IMR-90 (cell line): ENCODE measurements around the gene KATNB1. TPM values are rescaled to one million over a fixed set of nuclear protein-coding genes. Genes with fewer than 3 reads are reported as not detected.

Experiments
- ATAC-seq: fragments of 200-7000 bp; cut with Tn5 transposase; 2 replicates; pipeline ENCODE4 v1.9.1; 2020; ENCODE audit warnings: low read depth, mild to moderate bottlenecking, moderate library complexity
- BruUV-seq: library from RNA; stranded (reverse); fragments of 400-500 nt; replicated peaks from 2 replicates; lab custom pipeline; 2021; lab: Mats Ljungman, UMichigan
- CTCF ChIA-PET: fragments of 300-600 bp; formaldehyde crosslinking; extraction: SDS; loops from one replicate; lab custom pipeline; 2021; ENCODE audit warnings: antibody characterized with exemption; lab: Yijun Ruan, JAX
- POLR2A ChIA-PET: fragments of 300-600 bp; sonication (Branson Sonifier 250); formaldehyde crosslinking; loops from one replicate; lab custom pipeline; 2022; ENCODE audit warnings: antibody characterized with exemption; ENCODE audit not compliant: unreplicated experiment; lab: Charles Lee
- DNase-seq: peaks from one replicate; pipeline ENCODE4 v3.0.0; 2013
- H2AFZ ChIP-seq: replicated peaks from 2 replicates; pipeline ENCODE3; 2013; ENCODE audit warnings: low read length, mild to moderate bottlenecking; ENCODE audit not compliant: poor library complexity
- H2AK5ac ChIP-seq: 2 replicates; pipeline ENCODE4 v1.6.1; 2013; ENCODE audit warnings: low read depth, low read length, inconsistent platforms
- H2AK9ac ChIP-seq: replicated peaks from 2 replicates; pipeline ENCODE3; 2013; ENCODE audit warnings: mild to moderate bottlenecking, low read depth, low read length, moderate library complexity; ENCODE audit not compliant: poor library complexity
- H2BK120ac ChIP-seq: 2 replicates; pipeline ENCODE4 v1.6.1; 2013; ENCODE audit warnings: low read depth, low read length, inconsistent platforms
- H2BK15ac ChIP-seq: 3 replicates; pipeline ENCODE4 v1.6.1; 2013; ENCODE audit warnings: low read depth, low read length, inconsistent platforms
- H2BK20ac ChIP-seq: 2 replicates; pipeline ENCODE4 v1.6.1; 2013; ENCODE audit warnings: low read depth, mild to moderate bottlenecking, inconsistent platforms, low read length, moderate library complexity
- H2BK5ac ChIP-seq: 2 replicates; pipeline ENCODE4 v1.6.1; 2013; ENCODE audit warnings: mild to moderate bottlenecking, low read depth, low read length, inconsistent platforms; ENCODE audit not compliant: poor library complexity, severe bottlenecking
- H3K14ac ChIP-seq: replicated peaks from 2 replicates; pipeline ENCODE4 v1.6.1; 2013; ENCODE audit warnings: low read depth, low read length, inconsistent platforms
- H3K18ac ChIP-seq: 2 replicates; pipeline ENCODE4 v1.6.1; 2013; ENCODE audit warnings: low read depth, low read length, control low read depth
- H3K23ac ChIP-seq: 2 replicates; pipeline ENCODE4 v1.6.1; 2013; ENCODE audit warnings: low read depth, low read length, inconsistent platforms
- H3K27ac ChIP-seq: 2 replicates; pipeline ENCODE4 v1.5.1; 2013; ENCODE audit warnings: mild to moderate bottlenecking, control low read depth, low read length; ENCODE audit not compliant: insufficient read depth
- H3K27me3 ChIP-seq: 2 replicates; pipeline ENCODE4 v1.6.1; 2013; ENCODE audit warnings: low read length; ENCODE audit not compliant: control insufficient read depth, insufficient read depth
- H3K36me3 ChIP-seq: 2 replicates; pipeline ENCODE4 v1.6.1; 2013; ENCODE audit warnings: low read length, mixed read lengths; ENCODE audit not compliant: control insufficient read depth, insufficient read depth
- H3K4ac ChIP-seq: 2 replicates; pipeline ENCODE4 v1.6.1; 2013; ENCODE audit warnings: low read depth, low read length, inconsistent platforms
- H3K4me1 ChIP-seq: 2 replicates; pipeline ENCODE4 v1.6.1; 2013; ENCODE audit warnings: low read length, mixed read lengths; ENCODE audit not compliant: control insufficient read depth, insufficient read depth
- H3K4me2 ChIP-seq: 2 replicates; pipeline ENCODE4 v1.6.1; 2013; ENCODE audit warnings: low read depth, mild to moderate bottlenecking, control low read depth, low read length, moderate library complexity
- H3K4me3 ChIP-seq: 2 replicates; pipeline ENCODE4 v1.5.1; 2013; ENCODE audit warnings: low read depth, mild to moderate bottlenecking, control low read depth, low read length, moderate library complexity; ENCODE audit not compliant: insufficient read depth
- H3K56ac ChIP-seq: 2 replicates; pipeline ENCODE4 v1.6.1; 2013; ENCODE audit warnings: low read length, inconsistent platforms; ENCODE audit not compliant: insufficient read depth; ENCODE audit errors: extremely low read depth
- H3K79me1 ChIP-seq, 2 experiments: 2 replicates each; pipeline ENCODE4 v1.6.1; 2013; ENCODE audit warnings: low read length in 2 of 2, inconsistent platforms in 1 of 2, low read depth in 1 of 2
- H3K9ac ChIP-seq: 2 replicates; pipeline ENCODE4 v1.6.1; 2013; ENCODE audit warnings: low read depth, low read length, control low read depth
- H3K9me1 ChIP-seq: 2 replicates; pipeline ENCODE4 v1.6.1; 2013; ENCODE audit warnings: low read length, inconsistent platforms; ENCODE audit not compliant: insufficient read depth
- H3K9me3 ChIP-seq: 2 replicates; pipeline ENCODE4 v1.6.1; 2013; ENCODE audit warnings: low read length; ENCODE audit not compliant: control insufficient read depth, insufficient read depth
- H4K20me1 ChIP-seq: 2 replicates; pipeline ENCODE4 v1.6.1; 2013; ENCODE audit warnings: low read length, inconsistent platforms; ENCODE audit not compliant: insufficient read depth
- H4K5ac ChIP-seq: 2 replicates; pipeline ENCODE4 v1.6.1; 2013; ENCODE audit warnings: mild to moderate bottlenecking, low read depth, low read length, control low read depth
- H4K8ac ChIP-seq, 2 experiments: 2 replicates each; pipeline ENCODE4 v1.6.1; 2013; ENCODE audit warnings: low read depth in 2 of 2, low read length in 2 of 2, control low read depth in 1 of 2, inconsistent platforms in 1 of 2
- H4K91ac ChIP-seq: 2 replicates; pipeline ENCODE4 v1.6.1; 2013; ENCODE audit warnings: low read depth, low read length, inconsistent platforms; ENCODE audit not compliant: insufficient read depth
- BHLHE40 ChIP-seq: fragments of 150-350 bp; IDR thresholded peaks from 2 replicates; pipeline ENCODE4 v1.6.1; 2016; ENCODE audit warnings: mild to moderate bottlenecking, low read depth, low read length
- WGBS, 2 experiments: methylation state at CpG; one replicate each; pipeline versions ENCODE4 v1.1.5 to v1.1.7; 2013; ENCODE audit warnings: missing lambda C conversion rate in 2 of 2; ENCODE audit not compliant: insufficient read length in 1 of 2; ENCODE audit errors: extremely low coverage in 2 of 2; 5-methylcytosine and 5-hydroxymethylcytosine counted together
- dilution Hi-C: fragments of 300-500 bp; cut with HindIII; formaldehyde crosslinking; loops from one replicate; pipeline ENCODE4 v1.14.3; 2018; ENCODE audit warnings: low sequenced_read_pairs; ENCODE audit not compliant: unreplicated experiment
- in situ Hi-C: fragments of 300-500 bp; cut with MboI; formaldehyde crosslinking; loops from 3 replicates; pipeline ENCODE4 v1.14.3; 2019; ENCODE audit warnings: low sequenced_read_pairs, inconsistent platforms, mixed read lengths
- intact Hi-C: fragments of 100-400 bp; cut with micrococcal nuclease; formaldehyde crosslinking; loops from 2 replicates; pipeline ENCODE4 v1.10.0; 2022
- polyA plus RNA-seq, 3 experiments: library from polyadenylated mRNA; depleted of rRNA; stranded (reverse); fragments of >200 nt; gene quantifications; 2 replicates each; pipeline ENCODE4 v1.2.3, GENCODE V29; 2012; ENCODE audit warnings: low replicate concordance in 1 of 3
- total RNA-seq: library from RNA; depleted of rRNA; stranded (reverse); fragments of >200 nt; gene quantifications from 2 replicates; pipeline ENCODE4 v1.2.3, GENCODE V29; 2012

The KATNB1 gene
- total and polyA plus RNA-seq, 2 of the 4 experiments (the other 2 are of a cell fraction) = 10.9 to 23.5 TPM

GRCh38 chr16:57722210-57722499 lies 13.4 kb upstream of the KATNB1 start:
- Histone ChIP-seq H3K9ac (no peak overlapping the region), H2BK120ac (no peak overlapping the region), H3K14ac (no peak overlapping the region), H3K27ac (no peak overlapping the region), H3K4me2 (no peak overlapping the region), H3K36me3 (no peaks in the 10 kb centered on the region), H3K79me1 (no peaks in the 10 kb centered on the region), H3K18ac (no peak overlapping the region), H3K56ac (no peak overlapping the region), H3K9me3 (no peaks in the 10 kb centered on the region), H3K9me1 (no peaks in the 10 kb centered on the region), H3K23ac (no peak overlapping the region), H2BK5ac (no peak overlapping the region), H3K4me3 (no peak overlapping the region), H2AFZ (no peak overlapping the region), H2BK20ac (no peak overlapping the region), H2AK5ac (no peak overlapping the region), H3K4me1 (no peaks in the 10 kb centered on the region), H2AK9ac (no peak overlapping the region), H2BK15ac (no peak overlapping the region), H3K4ac (no peak overlapping the region), H4K20me1 (no peaks in the 10 kb centered on the region), H4K8ac (no peak overlapping the region), H4K5ac (no peak overlapping the region), H4K91ac (no peak overlapping the region), H3K27me3 (peaks cover 18% of the 10 kb centered on the region)
- ChIA-PET POLR2A (no interaction called here), CTCF (no interaction called here)
- in situ Hi-C loops (no loop called here), dilution Hi-C loops (no loop called here), intact Hi-C loops (no loop called here)
- no TSS peak for BruUV-seq
- no peak for TF ChIP-seq BHLHE40
- DNase-seq (no peak), ATAC-seq (no peak)
- WGBS, 2 experiments = no CpG with 5 or more reads among the region's 2 CpGs
